Activated T-cell treated with anti-CD3 and anti-CD28 coated beads, Interleukin-2, amount 50 U/mL, for 72 hours (primary cell): Measurements from ENCODE around the gene MBP. TPM values are rescaled to one million over a fixed set of nuclear protein-coding genes. Genes with fewer than 3 reads are reported as not detected.
"Not testable (repeated sequence)": the region's sequence is repeated elsewhere in the genome, so short reads cannot be mapped to it uniquely, and the experiment has no call there.

ENCODE experiments used
- ATAC-seq, 2 donors: fragments of 150-1000 bp; cut with Tn5 transposase; replicated peaks in 1 of 2; 2 replicates each; pipeline ENCODE4 v1.10.0; 2021; ENCODE audit warnings: moderate library complexity in 2 of 2, mild to moderate bottlenecking in 1 of 2
- DNase-seq, 2 donors: peaks; one replicate each; pipeline ENCODE4 v3.0.0; 2021 to 2022; ENCODE audit warnings: mixed read lengths in 1 of 2
- H3K27ac Mint-ChIP-seq: one replicate; pipeline ENCODE4 v1.8.0; 2022; ENCODE audit warnings: mild to moderate bottlenecking, moderate library complexity, mixed read lengths
- H3K27me3 Mint-ChIP-seq: one replicate; pipeline ENCODE4 v1.8.0; 2022; ENCODE audit warnings: low read depth, mixed read lengths
- H3K36me3 Mint-ChIP-seq, 2 donors: one replicate each; pipeline ENCODE4 v1.8.0; 2022; ENCODE audit warnings: mixed read lengths in 2 of 2, mild to moderate bottlenecking in 1 of 2; ENCODE audit not compliant: insufficient read depth in 2 of 2
- H3K4me1 Mint-ChIP-seq: one replicate; pipeline ENCODE4 v1.8.0; 2022; ENCODE audit warnings: low read depth, mixed read lengths
- H3K4me3 Mint-ChIP-seq, 2 donors: one replicate each; pipeline ENCODE4 v1.8.0; 2022; ENCODE audit warnings: mild to moderate bottlenecking in 2 of 2, mixed read lengths in 2 of 2, moderate library complexity in 2 of 2
- H3K9me3 Mint-ChIP-seq, 2 donors: one replicate each; pipeline ENCODE4 v1.8.0; 2022; ENCODE audit warnings: mixed read lengths in 2 of 2
- total RNA-seq, 2 donors: library from RNA; stranded (reverse); gene quantifications; one replicate each; pipeline ENCODE4 v1.2.3, GENCODE V29; 2022

The MBP gene
- total RNA-seq, 2 donors from 2014 or later = 101 to 107 TPM

- Mint-ChIP-seq H3K4me3 (no peak overlapping the region), H3K36me3 (peaks cover 6 to 7% of the 10 kb centered on the region in 2 donors), H3K4me1 (no peaks in the 10 kb centered on the region), H3K27ac (no peak overlapping the region), H3K9me3 (peaks cover 4% of the 10 kb centered on the region in 2 donors), H3K27me3 (no peaks in the 10 kb centered on the region)
- ATAC-seq (no peak), DNase-seq (no peak)
Measured at GRCh38 chr18:77022556-77022955, 110.0 kb downstream of the MBP start.

GRCh38 chr18:77022116-77022515, 110.5 kb downstream of the MBP start:
- Mint-ChIP-seq H3K36me3 (peaks cover 7% of the 10 kb centered on the region in 2 donors), H3K4me3 (no peak overlapping the region), H3K9me3 (peaks cover 4% of the 10 kb centered on the region in 2 donors), H3K4me1 (no peaks in the 10 kb centered on the region), H3K27ac (no peak overlapping the region), H3K27me3 (no peaks in the 10 kb centered on the region)
- DNase-seq (no peak), ATAC-seq (no peak)

GRCh38 chr18:77021478-77021877, 111.1 kb downstream of the MBP start:
- ATAC-seq, H3K27ac Mint-ChIP-seq, H3K27me3 Mint-ChIP-seq, DNase-seq, H3K4me1 Mint-ChIP-seq, H3K4me3 Mint-ChIP-seq, H3K9me3 Mint-ChIP-seq: not testable (repeated sequence)
- H3K36me3 Mint-ChIP-seq = peaks cover 7 to 13% of the 10 kb centered on the region in 2 donors

- peaks cover 4% of the 10 kb centered on the region for H3K4me1 Mint-ChIP-seq
- ATAC-seq = no peak
- H3K4me3 Mint-ChIP-seq = no peak overlapping the region
- no peaks in the 10 kb centered on the region for H3K27me3 Mint-ChIP-seq
- H3K36me3 Mint-ChIP-seq = peaks cover 7 to 15% of the 10 kb centered on the region in 2 donors
- no peak overlapping the region for H3K27ac Mint-ChIP-seq
- H3K9me3 Mint-ChIP-seq = peaks cover 4% of the 10 kb centered on the region in 2 donors
- no peak for DNase-seq
Measured at GRCh38 chr18:77021075-77021474, 111.5 kb downstream of the MBP start.

GRCh38 chr18:77020561-77020960, 112.0 kb downstream of the MBP start:
- Mint-ChIP-seq H3K4me3 (no peak overlapping the region), H3K27me3 (no peaks in the 10 kb centered on the region), H3K27ac (no peak overlapping the region), H3K4me1 (peaks cover 4% of the 10 kb centered on the region), H3K36me3 (peaks cover 7 to 13% of the 10 kb centered on the region in 2 donors), H3K9me3 (peaks cover 4% of the 10 kb centered on the region in 2 donors)
- no peak for DNase-seq
- ATAC-seq = peak in 1 of 2 donors; percentile 19

- peaks cover 4% of the 10 kb centered on the region in 2 donors for H3K9me3 Mint-ChIP-seq
- DNase-seq = no peak
- H3K27me3 Mint-ChIP-seq = no peaks in the 10 kb centered on the region
- H3K4me3 Mint-ChIP-seq = no peak overlapping the region
- peaks cover 7 to 13% of the 10 kb centered on the region in 2 donors for H3K36me3 Mint-ChIP-seq
- no peak for ATAC-seq
- peaks cover 4% of the 10 kb centered on the region for H3K4me1 Mint-ChIP-seq
- H3K27ac Mint-ChIP-seq = peak overlapping the region; percentile 58
Measured at GRCh38 chr18:77019641-77020040, 112.9 kb downstream of the MBP start.

GRCh38 chr18:77018650-77019049, 113.9 kb downstream of the MBP start:
- DNase-seq, H3K27me3 Mint-ChIP-seq, H3K4me3 Mint-ChIP-seq, H3K4me1 Mint-ChIP-seq, ATAC-seq, H3K9me3 Mint-ChIP-seq: not testable (repeated sequence)
- Mint-ChIP-seq H3K27ac (peak overlapping the region; percentile 10), H3K36me3 (peaks cover 7 to 13% of the 10 kb centered on the region in 2 donors)

GRCh38 chr18:77017355-77017754, 115.2 kb downstream of the MBP start:
- no peak overlapping the region for H3K4me3 Mint-ChIP-seq
- ATAC-seq (no peak), DNase-seq (no peak)
- H3K27me3 Mint-ChIP-seq = no peaks in the 10 kb centered on the region
- peaks cover 4% of the 10 kb centered on the region in 2 donors for H3K9me3 Mint-ChIP-seq
- no peak overlapping the region for H3K27ac Mint-ChIP-seq
- peaks cover 7 to 13% of the 10 kb centered on the region in 2 donors for H3K36me3 Mint-ChIP-seq
- peaks cover 4% of the 10 kb centered on the region for H3K4me1 Mint-ChIP-seq

- H3K27me3 Mint-ChIP-seq = no peaks in the 10 kb centered on the region
- peaks cover 4% of the 10 kb centered on the region in 2 donors for H3K9me3 Mint-ChIP-seq
- DNase-seq (no peak), ATAC-seq (no peak)
- no peak overlapping the region for H3K27ac Mint-ChIP-seq
- no peak overlapping the region for H3K4me3 Mint-ChIP-seq
- H3K4me1 Mint-ChIP-seq = peaks cover 8% of the 10 kb centered on the region
- peaks cover 7 to 13% of the 10 kb centered on the region in 2 donors for H3K36me3 Mint-ChIP-seq
Measured at GRCh38 chr18:77016936-77017335, 115.6 kb downstream of the MBP start.

GRCh38 chr18:77015771-77016710, 116.5 kb downstream of the MBP start:
- H3K27me3 Mint-ChIP-seq = no peaks in the 10 kb centered on the region
- DNase-seq (no peak), ATAC-seq (no peak)
- peaks cover 7 to 13% of the 10 kb centered on the region in 2 donors for H3K36me3 Mint-ChIP-seq
- H3K27ac Mint-ChIP-seq = no peak overlapping the region
- peaks cover 4% of the 10 kb centered on the region in 2 donors for H3K9me3 Mint-ChIP-seq
- H3K4me1 Mint-ChIP-seq = peaks cover 8% of the 10 kb centered on the region
- H3K4me3 Mint-ChIP-seq = no peak overlapping the region

- Mint-ChIP-seq H3K36me3 (peaks cover 7 to 13% of the 10 kb centered on the region in 2 donors), H3K4me1 (peaks cover 8% of the 10 kb centered on the region), H3K4me3 (no peak overlapping the region), H3K9me3 (peaks cover 4% of the 10 kb centered on the region in 2 donors), H3K27ac (no peak overlapping the region), H3K27me3 (no peaks in the 10 kb centered on the region)
- DNase-seq (no peak), ATAC-seq (no peak)
Measured at GRCh38 chr18:77015169-77015568, 117.4 kb downstream of the MBP start.

- H3K4me3 Mint-ChIP-seq = no peak overlapping the region
- ATAC-seq = no peak
- peaks cover 7 to 11% of the 10 kb centered on the region in 2 donors for H3K36me3 Mint-ChIP-seq
- DNase-seq = no peak
- H3K4me1 Mint-ChIP-seq = peaks cover 8% of the 10 kb centered on the region
- no peaks in the 10 kb centered on the region for H3K27me3 Mint-ChIP-seq
- peaks cover 4% of the 10 kb centered on the region in 2 donors for H3K9me3 Mint-ChIP-seq
- no peak overlapping the region for H3K27ac Mint-ChIP-seq
Measured at GRCh38 chr18:77014538-77014937, 118.0 kb downstream of the MBP start.

GRCh38 chr18:77013811-77014521, 118.6 kb downstream of the MBP start:
- DNase-seq (no peak), ATAC-seq (no peak)
- Mint-ChIP-seq H3K36me3 (peaks cover 4 to 9% of the 10 kb centered on the region in 2 donors), H3K27me3 (no peaks in the 10 kb centered on the region), H3K4me3 (no peak overlapping the region), H3K27ac (no peak overlapping the region), H3K4me1 (peaks cover 8% of the 10 kb centered on the region), H3K9me3 (peaks cover 2% of the 10 kb centered on the region in 2 donors)
